Motor neuron (in vitro differentiated cells): ENCODE data around the gene ZMIZ1. TPM values are rescaled to one million over a fixed set of nuclear protein-coding genes. Genes with fewer than 3 reads are reported as not detected.
A peak's percentile ranks its signal among the peaks of the same experiment; 100 is the strongest.

Experiments used
- ATAC-seq, 8 experiments: fragments of 200-7000 bp; cut with Tn5 transposase; replicated peaks in 6 of 8; 2 replicates each; pipeline ENCODE4 v1.8.0; 2021; ENCODE audit warnings: mild to moderate bottlenecking in 8 of 8, moderate library complexity in 8 of 8
- H3K27ac ChIP-seq, 2 donors: fragments of 250-450 bp; sonication (Bioruptor Pico); 2 replicates each; pipeline ENCODE4 v1.9.0; 2021; ENCODE audit warnings: antibody characterized with exemption in 2 of 2, mild to moderate bottlenecking in 2 of 2, moderate library complexity in 1 of 2
- H3K4me1 ChIP-seq, 2 donors: fragments of 250-450 bp; sonication (Bioruptor Pico); replicated peaks in 1 of 2; 2 replicates each; pipeline ENCODE4 v1.6.1; 2021; ENCODE audit warnings: antibody characterized with exemption in 2 of 2, mild to moderate bottlenecking in 2 of 2, moderate library complexity in 1 of 2
- H3K4me3 ChIP-seq, 5 donors: fragments of 250-450 bp; sonication (Bioruptor Pico); 2 replicates each; pipeline ENCODE4 v1.9.0; 2021; ENCODE audit warnings: antibody characterized with exemption in 5 of 5, mild to moderate bottlenecking in 5 of 5, moderate library complexity in 4 of 5
- WGBS, 10 experiments: fragments of 450-650 bp; shearing (Covaris generic); methylation state at CpG; one replicate each; pipeline ENCODE4 v1.0.0; 2022; 5-methylcytosine and 5-hydroxymethylcytosine counted together
- in situ Hi-C, 9 experiments: fragments of 400-800 bp; cut with MboI; loops; one replicate each; pipeline ENCODE4 v1.15.0; 2021; ENCODE audit warnings: low sequenced_read_pairs in 9 of 9, low pct_unique_long_range_greater_than_20kb in 2 of 9; ENCODE audit not compliant: unreplicated experiment in 9 of 9
- total RNA-seq, 8 experiments: library from RNA; unstranded; fragments of 300-600 nt; gene quantifications; 2 replicates each; pipeline versions ENCODE4 v1.2.3 to v1.2.4, GENCODE V29; 2022

The ZMIZ1 gene
- total RNA-seq, 8 experiments from 2014 or later, result 15.8 to 79.9 (median 50.0) TPM

GRCh38 chr10:79351332-79351731 is 282.6 kb downstream of the ZMIZ1 start:
- WGBS, 10 experiments, result 92 to 100% (median 100%) methylated on average over 2 to 5 of the region's 13 CpGs; no CpG with 5 or more reads in 4 of the 10 experiments
- Histone ChIP-seq H3K4me3 (no peak overlapping the region), H3K27ac (no peak overlapping the region), H3K4me1 (peaks cover 12 to 14% of the 10 kb centered on the region in 2 donors)
- in situ Hi-C loops, result loop anchor here in 2 of 9 experiments (25.0 kb wide), 1 partner anchor 111 kb away; no protein-coding TSS in a partner anchor
- ATAC-seq, result no peak

- in situ Hi-C loops, result loop anchor here in 2 of 9 experiments (25.0 kb wide), 1 partner anchor 110 kb away; no protein-coding TSS in a partner anchor
- Histone ChIP-seq H3K4me3 (no peak overlapping the region), H3K4me1 (peaks cover 7 to 8% of the 10 kb centered on the region in 2 donors), H3K27ac (no peak overlapping the region)
- no peak for ATAC-seq
- 83 to 100% (median 96%) methylated on average over 1 to 5 of the region's 11 CpGs; no CpG with 5 or more reads in 2 of the 10 experiments for WGBS, 10 experiments
These were observed 283.5 kb downstream of the ZMIZ1 start for GRCh38 chr10:79352035-79352877.

GRCh38 chr10:79353000-79353406 is 284.2 kb downstream of the ZMIZ1 start:
- H3K4me1 ChIP-seq, result peaks cover 7 to 8% of the 10 kb centered on the region in 2 donors
- in situ Hi-C loops, result loop anchor here in 2 of 9 experiments (25.0 kb wide), 1 partner anchor 109 kb away; no protein-coding TSS in a partner anchor
- no peak overlapping the region for H3K4me3 ChIP-seq
- no peak for ATAC-seq
- 90 to 100% (median 97%) methylated on average over 1 to 6 of the region's 8 CpGs; no CpG with 5 or more reads in 4 of the 10 experiments for WGBS, 10 experiments
- no peak overlapping the region for H3K27ac ChIP-seq

- Histone ChIP-seq H3K4me1 (peaks cover 1 to 2% of the 10 kb centered on the region in 2 donors), H3K4me3 (no peak overlapping the region), H3K27ac (no peak overlapping the region)
- ATAC-seq, result no peak
- WGBS, 10 experiments, result 40 to 100% (median 91%) methylated on average over 1 to 6 of the region's 11 CpGs; no CpG with 5 or more reads in 4 of the 10 experiments
- in situ Hi-C loops, result loop anchor here in 2 of 9 experiments (25.0 kb wide), 1 partner anchor 109 kb away; no protein-coding TSS in a partner anchor
These were observed 285.0 kb downstream of the ZMIZ1 start for GRCh38 chr10:79353726-79354125.

- no peak overlapping the region for H3K4me3 ChIP-seq
- ATAC-seq, result no peak
- H3K27ac ChIP-seq, result no peak overlapping the region
- no peaks in the 10 kb centered on the region for H3K4me1 ChIP-seq
- WGBS, 10 experiments, result 33 to 100% (median 75%) methylated on average over 1 to 2 of the region's 3 CpGs; no CpG with 5 or more reads in 5 of the 10 experiments
- in situ Hi-C loops, result loop anchor here in 2 of 9 experiments (25.0 kb wide), 1 partner anchor 108 kb away; no protein-coding TSS in a partner anchor
These were observed 285.4 kb downstream of the ZMIZ1 start for GRCh38 chr10:79354141-79354540.

- Histone ChIP-seq H3K4me1 (no peaks in the 10 kb centered on the region), H3K4me3 (no peak overlapping the region), H3K27ac (no peak overlapping the region)
- ATAC-seq, result peak in 1 of 8 experiments; percentile 3
- in situ Hi-C loops, result loop anchor here in 2 of 9 experiments (25.0 kb wide), 1 partner anchor 108 kb away; no protein-coding TSS in a partner anchor
- WGBS, 10 experiments, result 87 to 100% (median 100%) methylated on average over 1 to 5 of the region's 6 CpGs; no CpG with 5 or more reads in 5 of the 10 experiments
These were observed 285.8 kb downstream of the ZMIZ1 start for GRCh38 chr10:79354615-79355014.

GRCh38 chr10:79355420-79356017 is 286.8 kb downstream of the ZMIZ1 start:
- ATAC-seq, result peak in 1 of 8 experiments; percentile 4
- in situ Hi-C loops, result loop anchor here in 2 of 9 experiments (25.0 kb wide), 1 partner anchor 107 kb away; no protein-coding TSS in a partner anchor
- Histone ChIP-seq H3K27ac (no peak overlapping the region), H3K4me1 (no peaks in the 10 kb centered on the region), H3K4me3 (no peak overlapping the region)
- WGBS, 10 experiments, result 80 to 100% (median 100%) methylated on average over 1 to 6 of the region's 6 CpGs; no CpG with 5 or more reads in 2 of the 10 experiments

- in situ Hi-C loops, result loop anchor here in 2 of 9 experiments (25.0 kb wide), 1 partner anchor 106 kb away; no protein-coding TSS in a partner anchor
- no peak overlapping the region for H3K27ac ChIP-seq
- no peak overlapping the region for H3K4me3 ChIP-seq
- H3K4me1 ChIP-seq, result no peaks in the 10 kb centered on the region
- no peak for ATAC-seq
- 83 to 100% (median 93%) methylated on average over 1 to 3 of the region's 5 CpGs; no CpG with 5 or more reads in 4 of the 10 experiments for WGBS, 10 experiments
These were observed 287.3 kb downstream of the ZMIZ1 start for GRCh38 chr10:79356104-79356503.

GRCh38 chr10:79357180-79357579 is 288.4 kb downstream of the ZMIZ1 start:
- Histone ChIP-seq H3K4me1 (no peaks in the 10 kb centered on the region), H3K4me3 (no peak overlapping the region), H3K27ac (no peak overlapping the region)
- 84 to 100% (median 95%) methylated on average over 1 to 9 of the region's 9 CpGs; no CpG with 5 or more reads in 2 of the 10 experiments for WGBS, 10 experiments
- in situ Hi-C loops, result loop anchor here in 2 of 9 experiments (25.0 kb wide), 1 partner anchor 105 kb away; no protein-coding TSS in a partner anchor
- ATAC-seq, result no peak

GRCh38 chr10:79358811-79359210 is 290.0 kb downstream of the ZMIZ1 start:
- WGBS, 10 experiments, result 16 to 88% (median 63%) methylated on average over 1 to 5 of the region's 5 CpGs; no CpG with 5 or more reads in 2 of the 10 experiments
- ATAC-seq, result peak in 3 of 8 experiments; percentile 55 to 92 (median 63)
- Histone ChIP-seq H3K4me1 (no peaks in the 10 kb centered on the region), H3K4me3 (no peak overlapping the region), H3K27ac (no peak overlapping the region)
- in situ Hi-C loops, result loop anchor here in 2 of 9 experiments (25.0 kb wide), 1 partner anchor 103 kb away; no protein-coding TSS in a partner anchor

- no peak for ATAC-seq
- WGBS, 10 experiments, result 93 to 100% (median 97%) methylated on average over 2 to 6 of the region's 6 CpGs; no CpG with 5 or more reads in 2 of the 10 experiments
- Histone ChIP-seq H3K4me3 (no peak overlapping the region), H3K4me1 (no peaks in the 10 kb centered on the region), H3K27ac (no peak overlapping the region)
- in situ Hi-C loops, result loop anchor here in 2 of 9 experiments (25.0 kb wide), 1 partner anchor 102 kb away; no protein-coding TSS in a partner anchor
These were observed 291.2 kb downstream of the ZMIZ1 start for GRCh38 chr10:79359816-79360498.
